ENCODE measurements around the gene MSANTD4. TPM values are rescaled to one million over a fixed set of nuclear protein-coding genes. Genes with fewer than 3 reads are reported as not detected.

MSANTD4 gene
- total RNA-seq, 1 experiment from 2014 or later: 17.5 TPM

- no peak overlapping the region for H3K18ac ChIP-seq (ENCODE audit: insufficient read length, low read depth, low read length)
- H3K23ac ChIP-seq (ENCODE audit: insufficient read length, low read depth, low read length): no peak overlapping the region
- H3K9me3 ChIP-seq (ENCODE audit: control insufficient read depth, low read depth, low read length): no peaks in the 10 kb centered on the region
- H3K4me3 Mint-ChIP-seq: no peak overlapping the region
- H3K56ac ChIP-seq (ENCODE audit: insufficient read length, low read depth, low read length): no peak overlapping the region
- no peaks in the 10 kb centered on the region for H3K9me3 Mint-ChIP-seq
- H3K27ac ChIP-seq (ENCODE audit: insufficient read length, low read depth, low read length): no peak overlapping the region
- H3K4me1 Mint-ChIP-seq: peaks cover 3 to 6% of the 10 kb centered on the region in 2 experiments; a peak in 3 of 4 replicates
- no peak overlapping the region for H2BK12ac ChIP-seq (ENCODE audit: insufficient read length, low read depth, low read length)
- H2BK5ac ChIP-seq (ENCODE audit: insufficient read length, low read length): no peak overlapping the region
- no peaks in the 10 kb centered on the region for H4K20me1 ChIP-seq (ENCODE audit: control insufficient read depth, insufficient read depth, insufficient read length)
- no peaks in the 10 kb centered on the region for H3K4me1 ChIP-seq (ENCODE audit: insufficient read depth, low read length)
- no peak overlapping the region for H3K4me2 ChIP-seq (ENCODE audit: insufficient read depth, insufficient read length, low read length)
- H4K5ac ChIP-seq (ENCODE audit: insufficient read length, low read depth, low read length): no peak overlapping the region
- H2AK5ac ChIP-seq (ENCODE audit: insufficient read length, low read length): no peak overlapping the region
- no peak overlapping the region for H2BK15ac ChIP-seq (ENCODE audit: low read depth, low read length)
- no peaks in the 10 kb centered on the region for H3K27me3 ChIP-seq (ENCODE audit: insufficient read depth, low read length)
- H3T11ph ChIP-seq (ENCODE audit: low read length): no peak overlapping the region
- no CpG with 5 or more reads among the region's 2 CpGs for WGBS (ENCODE audit: extremely low coverage, insufficient read length, low lambda C conversion rate)
- no peak for DNase-seq
- H2BK20ac ChIP-seq (ENCODE audit: low read depth, low read length, poor library complexity, severe bottlenecking): no peak overlapping the region
- H3K79me1 ChIP-seq (ENCODE audit: insufficient read depth, low read depth, low read length, poor library complexity, severe bottlenecking): no peaks in the 10 kb centered on the region
- no peak overlapping the region for H4K91ac ChIP-seq (ENCODE audit: insufficient read length, low read depth, low read length)
- no peaks in the 10 kb centered on the region for H3K79me2 ChIP-seq (ENCODE audit: insufficient read depth, low read length)
- H3K27ac Mint-ChIP-seq: no peak overlapping the region
- H3K4ac ChIP-seq (ENCODE audit: low read depth, low read length): no peak overlapping the region
- H3K36me3 Mint-ChIP-seq (ENCODE audit: insufficient read depth in 1 of 3, low read depth in 3 of 3): no peaks in the 10 kb centered on the region
- H2AFZ ChIP-seq (ENCODE audit: low read length): no peak overlapping the region
- H3K27me3 Mint-ChIP-seq (ENCODE audit: low read depth): no peaks in the 10 kb centered on the region
- TF ChIP-seq CTCF (conservative IDR thresholded peaks at IDR 0.05): no peak
- H2BK120ac ChIP-seq (ENCODE audit: low read depth, low read length, poor library complexity, severe bottlenecking): no peak overlapping the region
- H3K9ac ChIP-seq (ENCODE audit: extremely low read depth, insufficient read length, low read length): no peak overlapping the region
- H4K8ac ChIP-seq (replicated peaks; ENCODE audit: insufficient read length, low read depth, low read length): no peak overlapping the region
- no peak overlapping the region for H3K14ac ChIP-seq (ENCODE audit: insufficient read depth, low read length)
- no peaks in the 10 kb centered on the region for H3K23me2 ChIP-seq (ENCODE audit: insufficient read length, low read depth, low read length, poor library complexity, severe bottlenecking)
Observed at GRCh38 chr11:106032861-106033260, 10.8 kb upstream of the MSANTD4 start.

All from H9 (cell line).